HepG2 (cell line): ENCODE results near the gene UBE3B. TPM values are rescaled to one million over a fixed set of nuclear protein-coding genes. Genes with fewer than 3 reads are reported as not detected.

ENCODE experiments used
- ATAC-seq: fragments of 200-7000 bp; cut with Tn5 transposase; 3 replicates; pipeline ENCODE4 v1.9.1; 2020; ENCODE audit warnings: mild to moderate bottlenecking, moderate library complexity
- BruUV-seq: library from RNA; stranded (reverse); fragments of 400-500 nt; replicated peaks from 2 replicates; lab custom pipeline; 2021; lab: Mats Ljungman, UMichigan
- CTCF ChIA-PET: fragments of 300-600 bp; formaldehyde crosslinking; extraction: SDS; loops from one replicate; lab custom pipeline; 2021; ENCODE audit warnings: low total read pairs, inconsistent platforms, low intra/inter-chr PET ratio; lab: Yijun Ruan, JAX
- POLR2A ChIA-PET: fragments of 350-600 bp; sonication (Branson Sonifier 250); formaldehyde crosslinking; loops from one replicate; lab custom pipeline; 2020; ENCODE audit warnings: antibody characterized with exemption, inconsistent platforms; lab: Yijun Ruan, JAX
- DNase-seq: peaks from one replicate; pipeline ENCODE4 v3.0.0-alpha.2; 2015; ENCODE audit warnings: low spot score
- FAIRE-seq: peaks from 3 replicates; lab custom pipeline; 2011; peaks lifted over from hg19 to GRCh38; lab: Jason Lieb, UNC
- H2AFZ ChIP-seq: one replicate; pipeline ENCODE4 v1.6.1; 2011; ENCODE audit warnings: low read length, inconsistent platforms
- H3K27ac ChIP-seq: fragments of 300-600 bp; 3 replicates; pipeline ENCODE4 v1.8.0; 2011; ENCODE audit warnings: mixed run types, mild to moderate bottlenecking, mixed read lengths, low read length, inconsistent platforms; ENCODE audit not compliant: insufficient read depth; ENCODE audit errors: extremely low read length
- H3K27me3 ChIP-seq, 2 experiments: fragments of 200-600 bp in 1 of 2; 2 replicates in 1 of 2; 3 replicates in 1 of 2; pipeline versions ENCODE4 v1.6.0 to v1.8.0; 2011; ENCODE audit warnings: low read length in 2 of 2, mild to moderate bottlenecking in 2 of 2, moderate library complexity in 2 of 2, inconsistent platforms in 1 of 2; ENCODE audit not compliant: insufficient read depth in 2 of 2, control insufficient read depth in 1 of 2
- H3K36me3 ChIP-seq, 2 experiments: fragments of 200-600 bp in 1 of 2; replicated peaks in 1 of 2; 2 replicates in 1 of 2; 3 replicates in 1 of 2; pipeline versions ENCODE4 v1.5.1 to v1.8.0; 2011; ENCODE audit warnings: low read length in 2 of 2, inconsistent platforms in 1 of 2; ENCODE audit not compliant: insufficient read depth in 2 of 2, control insufficient read depth in 1 of 2
- H3K4me1 ChIP-seq: 2 replicates; pipeline ENCODE4 v1.5.1; 2012; ENCODE audit warnings: low read length, inconsistent platforms; ENCODE audit not compliant: insufficient read depth
- H3K4me2 ChIP-seq: 2 replicates; pipeline ENCODE4 v1.6.0; 2011; ENCODE audit warnings: low read depth, low read length, inconsistent platforms
- H3K4me3 ChIP-seq, 3 experiments: fragments of 200-600 bp in 1 of 3; sonication (generic), shearing (Covaris generic) in 1 of 3; replicated peaks in 1 of 3; 2 replicates each; pipeline ENCODE4 v1.5.1; 2011 to 2016; ENCODE audit warnings: low read length in 3 of 3, inconsistent platforms in 2 of 3, low read depth in 2 of 3, mild to moderate bottlenecking in 2 of 3, control low read depth in 1 of 3, mixed read lengths in 1 of 3; ENCODE audit not compliant: insufficient read depth in 1 of 3
- H3K79me2 ChIP-seq: one replicate; pipeline ENCODE4 v1.6.1; 2011; ENCODE audit warnings: low read length, inconsistent platforms; ENCODE audit not compliant: insufficient read depth
- H3K9ac ChIP-seq: 2 replicates; pipeline ENCODE4 v1.6.0; 2011; ENCODE audit warnings: mild to moderate bottlenecking, low read depth, low read length, inconsistent platforms; ENCODE audit not compliant: insufficient read depth
- H3K9me3 ChIP-seq: 2 replicates; pipeline ENCODE4 v1.5.1; 2012; ENCODE audit warnings: mild to moderate bottlenecking, low read length
- H4K20me1 ChIP-seq: 2 replicates; pipeline ENCODE4 v1.6.0; 2011; ENCODE audit warnings: inconsistent platforms, mild to moderate bottlenecking, low read length, moderate library complexity; ENCODE audit not compliant: insufficient read depth
- ADNP ChIP-seq: sonication (generic); formaldehyde crosslinking; IDR thresholded peaks from 2 replicates; pipeline ENCODE4 v1.4.0; 2020; ENCODE audit warnings: missing genetic modification reagents
- DMTF1 ChIP-seq: sonication (generic); formaldehyde crosslinking; IDR thresholded peaks from 2 replicates; pipeline ENCODE4 v1.4.0; 2020; ENCODE audit warnings: mild to moderate bottlenecking, missing genetic modification reagents
- E2F1 ChIP-seq: sonication (generic); formaldehyde crosslinking; IDR thresholded peaks from 2 replicates; pipeline ENCODE4 v1.5.0; 2020; ENCODE audit warnings: missing genetic modification reagents
- FOXK1 ChIP-seq: sonication (generic); formaldehyde crosslinking; IDR thresholded peaks from 2 replicates; pipeline ENCODE4 v1.4.0; 2020; ENCODE audit warnings: low read depth, missing genetic modification reagents, borderline replicate concordance
- IKZF4 ChIP-seq: sonication (generic); formaldehyde crosslinking; IDR thresholded peaks from 2 replicates; pipeline ENCODE4 v1.5.1; 2020; ENCODE audit warnings: borderline replicate concordance, mild to moderate bottlenecking, low read depth, missing genetic modification reagents; ENCODE audit errors: not compliant biosample characterization
- NFRKB ChIP-seq: fragments of 450-650 bp; IDR thresholded peaks from 2 replicates; pipeline ENCODE4 v1.6.1; 2017
- POLR2A ChIP-seq, 2 experiments: IDR thresholded peaks; 2 replicates each; pipeline ENCODE4 v1.6.1; 2011; ENCODE audit warnings: low read depth in 2 of 2, low read length in 2 of 2, mild to moderate bottlenecking in 1 of 2, moderate library complexity in 1 of 2; ENCODE audit not compliant: insufficient read depth in 1 of 2
- TBP ChIP-seq: sonication (generic); formaldehyde crosslinking; IDR thresholded peaks from 2 replicates; pipeline ENCODE4 v1.5.0; 2020; ENCODE audit warnings: missing genetic modification reagents
- TFAP4 ChIP-seq: sonication (generic); IDR thresholded peaks from 2 replicates; pipeline ENCODE4 v1.6.1; 2016; ENCODE audit warnings: low read depth, borderline replicate concordance
- ZBTB38 ChIP-seq: sonication (generic); formaldehyde crosslinking; IDR thresholded peaks from 2 replicates; pipeline ENCODE4 v1.5.1; 2020; ENCODE audit warnings: mild to moderate bottlenecking, missing genetic modification reagents
- ZNF10 ChIP-seq: sonication (generic); formaldehyde crosslinking; IDR thresholded peaks from 2 replicates; pipeline ENCODE4 v1.4.0; 2020; ENCODE audit warnings: mild to moderate bottlenecking, low read depth, missing genetic modification reagents, borderline replicate concordance
- ZNF724P ChIP-seq: sonication (generic); formaldehyde crosslinking; IDR thresholded peaks from 2 replicates; pipeline ENCODE4 v1.8.0; 2022; ENCODE audit warnings: missing genetic modification reagents, borderline replicate concordance
- ZNF792 ChIP-seq: IDR thresholded peaks from 2 replicates; pipeline ENCODE4 v1.6.1; 2016
- ZZZ3 ChIP-seq: sonication (generic); formaldehyde crosslinking; IDR thresholded peaks from 2 replicates; pipeline ENCODE4 v1.4.0; 2020; ENCODE audit warnings: missing genetic modification reagents, mild to moderate bottlenecking, borderline replicate concordance
- WGBS: methylation state at CpG from one replicate; pipeline ENCODE4 v1.1.6; 2017; ENCODE audit warnings: low lambda C conversion rate; 5-methylcytosine and 5-hydroxymethylcytosine counted together
- in situ Hi-C: cut with HindIII; loops from 2 replicates; pipeline ENCODE4 v1.10.0; 2017; ENCODE audit warnings: low pct_unique_long_range_greater_than_20kb; ENCODE audit not compliant: extremely low pct_ligation_motif_present
- intact Hi-C: fragments of 100-400 bp; cut with micrococcal nuclease; formaldehyde crosslinking; loops from one replicate; pipeline ENCODE4 v1.10.0; 2022; ENCODE audit not compliant: unreplicated experiment
- polyA plus RNA-seq, 8 experiments: library from polyadenylated mRNA; depleted of rRNA in 3 of 8; stranded (reverse) in 7 of 8; unstranded in 1 of 8; fragments of >200 nt; fragmentation: Illumina TruSeq in 4 of 8; extraction: Trizol in 4 of 8; gene quantifications; 2 replicates each; pipeline versions ENCODE4 v1.2.1 to v1.2.3, GENCODE V29; 2011 to 2016; ENCODE audit warnings: low read depth in 4 of 8, missing spikeins in 1 of 8, mixed read lengths in 1 of 8; ENCODE audit not compliant: insufficient read depth in 1 of 8
- total RNA-seq, 5 experiments: library from RNA; depleted of rRNA; stranded (reverse); fragments of >200 nt; fragmentation: Illumina TruSeq; extraction: Trizol; gene quantifications; 2 replicates each; pipeline ENCODE4 v1.2.3, GENCODE V29; 2016; ENCODE audit warnings: low read depth in 1 of 5

Gene UBE3B
- total and polyA plus RNA-seq, 2 of the 13 experiments (the other 11 are each of a cell fraction or from before 2014, with no cell fraction given): 22.7 to 25.3 TPM

- H3K4me2 ChIP-seq: no peak overlapping the region
- no peak for ATAC-seq
- H3K4me1 ChIP-seq: peaks cover 32% of the 10 kb centered on the region
- peaks cover 29 to 74% of the 10 kb centered on the region in 2 experiments for H3K36me3 ChIP-seq
- CTCF ChIA-PET: no interaction called here
- no peaks in the 10 kb centered on the region for H3K27me3 ChIP-seq
- WGBS: 94% methylated on average over 2 of the region's 2 CpGs
- DNase-seq: no peak
- in situ Hi-C loops (no loop called here), intact Hi-C loops (no loop called here)
- no peaks in the 10 kb centered on the region for H3K9me3 ChIP-seq
- POLR2A ChIA-PET: no interaction called here
- H3K9ac ChIP-seq: no peak overlapping the region
- no TSS peak for BruUV-seq
- FAIRE-seq: no peak
- H3K4me3 ChIP-seq: no peak overlapping the region
- H3K27ac ChIP-seq: no peak overlapping the region
- no peaks in the 10 kb centered on the region for H4K20me1 ChIP-seq
- no peak overlapping the region for H2AFZ ChIP-seq
- TF ChIP-seq POLR2A (IDR thresholded peaks at IDR 0.05; ENCODE audit: insufficient read depth in 1 of 2, low read depth in 2 of 2, low read length in 2 of 2): no peak
- TF ChIP-seq ADNP (CRISPR knock-in tag): no peak
- TF ChIP-seq TFAP4: no peak
- no peak for TF ChIP-seq ZNF724P
- TF ChIP-seq FOXK1 (CRISPR knock-in tag): no peak
- no peaks in the 10 kb centered on the region for H3K79me2 ChIP-seq
Observed at GRCh38 chr12:109452489-109452888, 24.9 kb upstream of the UBE3B start.

- FAIRE-seq: no peak
- intact Hi-C loops (no loop called here), in situ Hi-C loops (no loop called here)
- no peak overlapping the region for H3K27ac ChIP-seq
- no peaks in the 10 kb centered on the region for H3K79me2 ChIP-seq
- no peak overlapping the region for H3K4me3 ChIP-seq
- no TSS peak for BruUV-seq
- H3K9me3 ChIP-seq: no peaks in the 10 kb centered on the region
- no peak overlapping the region for H3K9ac ChIP-seq
- H4K20me1 ChIP-seq: no peaks in the 10 kb centered on the region; the same call in 1 of the 2 replicates
- H2AFZ ChIP-seq: no peak overlapping the region
- DNase-seq: no peak
- WGBS: 89% methylated on average over 1 of the region's 1 CpG
- ATAC-seq: no peak
- ChIA-PET POLR2A (no interaction called here), CTCF (no interaction called here)
- H3K4me2 ChIP-seq: no peak overlapping the region
- H3K27me3 ChIP-seq: no peaks in the 10 kb centered on the region
- H3K4me1 ChIP-seq: peaks cover 6% of the 10 kb centered on the region; the same call in 1 of the 2 replicates
- peaks cover 34 to 84% of the 10 kb centered on the region in 2 experiments for H3K36me3 ChIP-seq
- TF ChIP-seq ZNF10 (CRISPR knock-in tag): no peak
- TF ChIP-seq TBP (CRISPR knock-in tag): no peak
- no peak for TF ChIP-seq ZNF792 (CRISPR knock-in tag)
- TF ChIP-seq ZBTB38 (CRISPR knock-in tag): no peak
- no peak for TF ChIP-seq TFAP4
- no peak for TF ChIP-seq NFRKB
- no peak for TF ChIP-seq IKZF4 (CRISPR knock-in tag)
- TF ChIP-seq DMTF1 (CRISPR knock-in tag): no peak
- TF ChIP-seq ZZZ3 (CRISPR knock-in tag): no peak
- no peak for TF ChIP-seq E2F1
Observed at GRCh38 chr12:109455706-109456105, 21.7 kb upstream of the UBE3B start.
